A673 (cell line): ENCODE results near the gene GRIP1. TPM values are rescaled to one million over a fixed set of nuclear protein-coding genes. Genes with fewer than 3 reads are reported as not detected.

ENCODE experiments used
- BruUV-seq: library from RNA; stranded (reverse); fragments of 400-500 nt; replicated peaks from 2 replicates; lab custom pipeline; 2021; lab: Mats Ljungman, UMichigan
- CTCF ChIA-PET: fragments of 300-600 bp; sonication (Branson Sonifier 250); formaldehyde crosslinking; loops from one replicate; lab custom pipeline; 2022; ENCODE audit warnings: antibody characterized with exemption; lab: Charles Lee
- POLR2A ChIA-PET: fragments of 300-600 bp; sonication (Branson Sonifier 250); formaldehyde crosslinking; loops from one replicate; lab custom pipeline; 2022; ENCODE audit warnings: antibody characterized with exemption; ENCODE audit not compliant: low non-redundant PET; lab: Charles Lee
- DNase-seq: peaks from one replicate; pipeline ENCODE4 v3.0.0-alpha.2; 2015; ENCODE audit warnings: low spot score
- H3K27ac ChIP-seq: fragments of 200-600 bp; sonication (generic); 2 replicates; pipeline ENCODE4 v1.5.1; 2016; ENCODE audit warnings: mixed run types, low read depth, mild to moderate bottlenecking, mixed read lengths, antibody characterized with exemption, low read length; ENCODE audit not compliant: poor library complexity, severe bottlenecking
- H3K27me3 ChIP-seq: fragments of 200-600 bp; sonication (generic); replicated peaks from 2 replicates; pipeline ENCODE4 v1.6.1; 2017; ENCODE audit warnings: mixed run types, low read depth, mild to moderate bottlenecking, mixed read lengths, antibody characterized with exemption, low read length; ENCODE audit not compliant: insufficient read depth, poor library complexity
- H3K36me3 ChIP-seq: fragments of 200-600 bp; sonication (generic); 2 replicates; pipeline ENCODE4 v1.6.1; 2016; ENCODE audit warnings: mixed run types, mild to moderate bottlenecking, mixed read lengths, antibody characterized with exemption, low read length; ENCODE audit not compliant: insufficient read depth, poor library complexity, severe bottlenecking
- H3K4me1 ChIP-seq: fragments of 200-600 bp; sonication (generic); 2 replicates; pipeline ENCODE4 v1.6.1; 2017; ENCODE audit warnings: mixed run types, mild to moderate bottlenecking, mixed read lengths, antibody characterized with exemption, low read length; ENCODE audit not compliant: insufficient read depth, poor library complexity, severe bottlenecking
- H3K4me3 ChIP-seq: fragments of 200-600 bp; sonication (generic); 2 replicates; pipeline ENCODE4 v1.5.1; 2016; ENCODE audit warnings: low read depth, mixed run types, mild to moderate bottlenecking, mixed read lengths, low read length; ENCODE audit not compliant: poor library complexity, severe bottlenecking
- H3K9me3 ChIP-seq: fragments of 200-600 bp; sonication (generic); 2 replicates; pipeline ENCODE4 v1.6.1; 2016; ENCODE audit warnings: mixed run types, low read depth, mild to moderate bottlenecking, mixed read lengths, antibody characterized with exemption, low read length; ENCODE audit not compliant: poor library complexity, severe bottlenecking
- CTCF ChIP-seq: fragments of 300-800, 200-600 bp; sonication (generic); conservative IDR thresholded peaks from 2 replicates; pipeline ENCODE4 v1.5.1; 2017; ENCODE audit warnings: low read depth, mild to moderate bottlenecking, antibody characterized with exemption, low read length, moderate library complexity, mixed read lengths
- EZH2 ChIP-seq: fragments of 200-600 bp; sonication (generic); IDR thresholded peaks from 2 replicates; pipeline ENCODE4 v1.6.1; 2017; ENCODE audit warnings: borderline replicate concordance, low read depth, mild to moderate bottlenecking, mixed read lengths, antibody characterized with exemption, low read length; ENCODE audit not compliant: poor library complexity, severe bottlenecking
- intact Hi-C: fragments of 100-400 bp; cut with micrococcal nuclease; formaldehyde crosslinking; loops from one replicate; pipeline ENCODE4 v1.10.0; 2022; ENCODE audit not compliant: unreplicated experiment
- total RNA-seq: library from RNA; stranded (reverse); gene quantifications from 2 replicates; pipeline ENCODE4 v1.2.3, GENCODE V29; 2021

Gene GRIP1
- total RNA-seq, 1 experiment from 2014 or later, result 3.6 TPM

GRCh38 chr12:66605293-66605692, 73.6 kb downstream of the GRIP1 start:
- H3K27me3 ChIP-seq, result peaks cover 97% of the 10 kb centered on the region
- CTCF ChIA-PET, result no interaction called here
- no peak for DNase-seq
- intact Hi-C loops, result no loop called here
- no peaks in the 10 kb centered on the region for H3K36me3 ChIP-seq
- H3K4me3 ChIP-seq, result no peak overlapping the region
- H3K27ac ChIP-seq, result no peak overlapping the region
- TF ChIP-seq EZH2 (no peak), CTCF (no peak)
- POLR2A ChIA-PET, result no interaction called here
- H3K4me1 ChIP-seq, result no peaks in the 10 kb centered on the region
- BruUV-seq, result no TSS peak
- H3K9me3 ChIP-seq, result no peaks in the 10 kb centered on the region

GRCh38 chr12:66603981-66604479, 74.8 kb downstream of the GRIP1 start:
- no TSS peak for BruUV-seq
- Histone ChIP-seq H3K9me3 (no peaks in the 10 kb centered on the region), H3K27ac (no peak overlapping the region), H3K4me3 (no peak overlapping the region), H3K4me1 (no peaks in the 10 kb centered on the region), H3K36me3 (no peaks in the 10 kb centered on the region), H3K27me3 (peaks cover 97% of the 10 kb centered on the region)
- ChIA-PET POLR2A (no interaction called here), CTCF (no interaction called here)
- TF ChIP-seq EZH2 (no peak), CTCF (no peak)
- DNase-seq, result no peak
- intact Hi-C loops, result no loop called here

GRCh38 chr12:66603461-66603860, 75.4 kb downstream of the GRIP1 start:
- ChIA-PET POLR2A (no interaction called here), CTCF (no interaction called here)
- H3K27me3 ChIP-seq, result peaks cover 99% of the 10 kb centered on the region
- intact Hi-C loops, result no loop called here
- no peak for DNase-seq
- H3K36me3 ChIP-seq, result no peaks in the 10 kb centered on the region
- H3K27ac ChIP-seq, result no peak overlapping the region
- no peak overlapping the region for H3K4me3 ChIP-seq
- H3K4me1 ChIP-seq, result peaks cover 2% of the 10 kb centered on the region
- TF ChIP-seq CTCF (no peak), EZH2 (no peak)
- BruUV-seq, result no TSS peak
- no peaks in the 10 kb centered on the region for H3K9me3 ChIP-seq
